Liver (tissue), 3 donors: ENCODE results near the gene XRN1.

ENCODE experiments used
- ATF3 ChIP-seq: IDR thresholded peaks from 2 replicates; pipeline ENCODE4 v1.6.1; 2016; ENCODE audit warnings: antibody characterized with exemption
- CTCF ChIP-seq: fragments of 150-350 bp; IDR thresholded peaks from 2 replicates; pipeline ENCODE4 v1.5.1; 2017; ENCODE audit warnings: improper control_type of control experiment, low read depth, low read length; ENCODE audit not compliant: missing input control
- EGR1 ChIP-seq, 2 donors: IDR thresholded peaks; 2 replicates each; pipeline ENCODE4 v1.6.1; 2016 to 2018; ENCODE audit warnings: antibody characterized with exemption in 2 of 2, low read depth in 2 of 2
- FOXA1 ChIP-seq: IDR thresholded peaks from 2 replicates; pipeline ENCODE4 v1.6.1; 2016; ENCODE audit warnings: antibody characterized with exemption
- GABPA ChIP-seq, 2 donors: IDR thresholded peaks in 1 of 2; conservative IDR thresholded peaks in 1 of 2; 2 replicates each; pipeline ENCODE4 v1.6.1; 2016; ENCODE audit warnings: antibody characterized with exemption in 2 of 2, mild to moderate bottlenecking in 1 of 2, moderate library complexity in 1 of 2
- JUND ChIP-seq, 2 donors: IDR thresholded peaks; 2 replicates each; pipeline ENCODE4 v1.6.1; 2016; ENCODE audit warnings: antibody characterized with exemption in 2 of 2
- MAX ChIP-seq: IDR thresholded peaks from 2 replicates; pipeline ENCODE4 v1.6.1; 2016; ENCODE audit warnings: antibody characterized with exemption
- NR2F2 ChIP-seq: IDR thresholded peaks from 2 replicates; pipeline ENCODE4 v1.6.1; 2016; ENCODE audit warnings: antibody characterized with exemption
- RAD21 ChIP-seq, 2 donors: IDR thresholded peaks; 2 replicates each; pipeline ENCODE4 v1.6.1; 2016; ENCODE audit warnings: antibody characterized with exemption in 2 of 2, mild to moderate bottlenecking in 2 of 2
- REST ChIP-seq: IDR thresholded peaks from 2 replicates; pipeline ENCODE4 v1.6.1; 2016; ENCODE audit warnings: antibody characterized with exemption, mild to moderate bottlenecking
- TAF1 ChIP-seq: conservative IDR thresholded peaks from 2 replicates; pipeline ENCODE4 v1.6.1; 2016; ENCODE audit warnings: antibody characterized with exemption, mild to moderate bottlenecking
- YY1 ChIP-seq: IDR thresholded peaks from 2 replicates; pipeline ENCODE4 v1.6.1; 2016; ENCODE audit warnings: antibody characterized with exemption, mild to moderate bottlenecking
- ZBTB33 ChIP-seq: IDR thresholded peaks from 2 replicates; pipeline ENCODE4 v1.6.1; 2016; ENCODE audit warnings: antibody characterized with exemption
- donor health status: healthy.
- donor health status: healthy.

GRCh38 chr3:142354076-142354475, 93.8 kb downstream of the XRN1 start:
- TF ChIP-seq JUND (IDR thresholded peaks at IDR 0.05) (no peak), CTCF (no peak), ZBTB33 (no peak), TAF1 (no peak), ATF3 (no peak), YY1 (no peak), EGR1 (IDR thresholded peaks at IDR 0.05; ENCODE audit: low read depth in 2 of 2) (no peak), RAD21 (IDR thresholded peaks at IDR 0.05) (no peak), FOXA1 (no peak), REST (no peak), MAX (no peak), NR2F2 (no peak), GABPA (IDR thresholded peaks at IDR 0.05 in 1 of 2, conservative IDR thresholded peaks at IDR 0.05 in 1 of 2) (no peak)
